PFSK-1 (cell line): ENCODE measurements around the gene DPF3.

Experiments
- FOXP2 ChIP-seq: optimal IDR thresholded peaks from 2 replicates; pipeline ENCODE3; 2011; ENCODE audit warnings: borderline replicate concordance, control low read depth, inconsistent platforms; ENCODE audit not compliant: insufficient read depth; ENCODE audit errors: extremely low read length, extremely low read depth
- POLR2AphosphoS5 ChIP-seq: IDR thresholded peaks from 2 replicates; pipeline ENCODE4 v1.6.1; 2012; ENCODE audit warnings: low read depth, mild to moderate bottlenecking, control low read depth, low read length, moderate library complexity
- SIN3A ChIP-seq: IDR thresholded peaks from 2 replicates; pipeline ENCODE4 v1.6.1; 2012; ENCODE audit warnings: mild to moderate bottlenecking, low read length, moderate library complexity, borderline replicate concordance; ENCODE audit not compliant: insufficient read depth
- TAF1 ChIP-seq: IDR thresholded peaks from 2 replicates; pipeline ENCODE4 v1.6.1; 2012; ENCODE audit warnings: low read length, control low read depth, borderline replicate concordance; ENCODE audit not compliant: insufficient read depth
- TF ChIP-seq, protein P1 (sequence below), 2 experiments: IDR thresholded peaks; 2 replicates each; pipeline versions ENCODE4 v1.6.1 to v1.8.0; 2011 to 2012; ENCODE audit warnings: low read depth in 2 of 2, low read length in 2 of 2, control low read depth in 1 of 2, inconsistent platforms in 1 of 2, mild to moderate bottlenecking in 1 of 2, moderate library complexity in 1 of 2; ENCODE audit not compliant: insufficient read depth in 1 of 2

Gene DPF3

DNA sequence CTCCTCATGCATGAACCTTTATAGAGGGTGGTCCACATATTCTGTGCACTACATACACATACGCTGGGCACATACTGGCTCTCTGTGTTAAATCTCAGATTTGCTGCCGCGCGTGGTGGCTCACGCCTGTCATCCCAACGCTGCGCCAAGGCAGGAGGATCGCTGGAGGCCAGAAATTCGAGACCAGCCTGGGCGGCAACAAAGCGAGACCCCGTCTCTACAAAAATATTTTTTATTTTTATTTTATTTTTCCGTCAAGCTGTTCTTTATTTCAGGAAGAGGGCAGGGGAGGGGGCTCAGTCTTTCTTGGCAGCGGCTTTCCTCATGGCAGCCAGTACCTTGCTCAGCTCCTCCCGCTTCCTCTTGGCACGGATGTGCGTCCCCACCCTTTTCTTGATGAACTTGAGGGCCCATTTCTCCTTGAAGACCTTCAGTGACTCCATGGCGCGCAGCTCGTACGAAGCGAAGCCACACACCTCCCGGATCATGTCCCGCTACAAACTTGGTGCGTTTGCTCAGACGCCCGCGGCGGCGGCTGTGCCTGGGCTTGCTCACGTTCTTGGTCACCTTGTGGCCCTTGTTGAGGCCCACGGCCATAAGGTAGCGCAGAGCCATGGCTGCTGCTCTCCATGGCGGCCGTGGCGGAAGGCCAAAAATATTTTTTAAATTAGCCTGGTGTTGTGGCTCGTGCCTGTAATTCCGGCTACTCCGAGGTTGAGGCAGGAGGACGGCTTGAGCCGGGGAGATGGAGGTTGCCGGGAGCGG lies 35.6 kb upstream of the DPF3 start:
- TF ChIP-seq FOXP2 (no peak), POLR2AphosphoS5 (no peak), SIN3A (no peak), TAF1 (no peak)
- TF ChIP-seq, protein P1, sequence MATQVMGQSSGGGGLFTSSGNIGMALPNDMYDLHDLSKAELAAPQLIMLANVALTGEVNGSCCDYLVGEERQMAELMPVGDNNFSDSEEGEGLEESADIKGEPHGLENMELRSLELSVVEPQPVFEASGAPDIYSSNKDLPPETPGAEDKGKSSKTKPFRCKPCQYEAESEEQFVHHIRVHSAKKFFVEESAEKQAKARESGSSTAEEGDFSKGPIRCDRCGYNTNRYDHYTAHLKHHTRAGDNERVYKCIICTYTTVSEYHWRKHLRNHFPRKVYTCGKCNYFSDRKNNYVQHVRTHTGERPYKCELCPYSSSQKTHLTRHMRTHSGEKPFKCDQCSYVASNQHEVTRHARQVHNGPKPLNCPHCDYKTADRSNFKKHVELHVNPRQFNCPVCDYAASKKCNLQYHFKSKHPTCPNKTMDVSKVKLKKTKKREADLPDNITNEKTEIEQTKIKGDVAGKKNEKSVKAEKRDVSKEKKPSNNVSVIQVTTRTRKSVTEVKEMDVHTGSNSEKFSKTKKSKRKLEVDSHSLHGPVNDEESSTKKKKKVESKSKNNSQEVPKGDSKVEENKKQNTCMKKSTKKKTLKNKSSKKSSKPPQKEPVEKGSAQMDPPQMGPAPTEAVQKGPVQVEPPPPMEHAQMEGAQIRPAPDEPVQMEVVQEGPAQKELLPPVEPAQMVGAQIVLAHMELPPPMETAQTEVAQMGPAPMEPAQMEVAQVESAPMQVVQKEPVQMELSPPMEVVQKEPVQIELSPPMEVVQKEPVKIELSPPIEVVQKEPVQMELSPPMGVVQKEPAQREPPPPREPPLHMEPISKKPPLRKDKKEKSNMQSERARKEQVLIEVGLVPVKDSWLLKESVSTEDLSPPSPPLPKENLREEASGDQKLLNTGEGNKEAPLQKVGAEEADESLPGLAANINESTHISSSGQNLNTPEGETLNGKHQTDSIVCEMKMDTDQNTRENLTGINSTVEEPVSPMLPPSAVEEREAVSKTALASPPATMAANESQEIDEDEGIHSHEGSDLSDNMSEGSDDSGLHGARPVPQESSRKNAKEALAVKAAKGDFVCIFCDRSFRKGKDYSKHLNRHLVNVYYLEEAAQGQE (IDR thresholded peaks at IDR 0.05; ENCODE audit: insufficient read depth in 1 of 2, low read depth in 2 of 2, low read length in 2 of 2): no peak

GRCh38 chr14:72928872-72929271 lies 35.0 kb upstream of the DPF3 start:
- TF ChIP-seq SIN3A (no peak), FOXP2 (no peak), POLR2AphosphoS5 (no peak), TAF1 (no peak)
- TF ChIP-seq, protein P1 (IDR thresholded peaks at IDR 0.05; ENCODE audit: insufficient read depth in 1 of 2, low read depth in 2 of 2, low read length in 2 of 2): no peak

DNA sequence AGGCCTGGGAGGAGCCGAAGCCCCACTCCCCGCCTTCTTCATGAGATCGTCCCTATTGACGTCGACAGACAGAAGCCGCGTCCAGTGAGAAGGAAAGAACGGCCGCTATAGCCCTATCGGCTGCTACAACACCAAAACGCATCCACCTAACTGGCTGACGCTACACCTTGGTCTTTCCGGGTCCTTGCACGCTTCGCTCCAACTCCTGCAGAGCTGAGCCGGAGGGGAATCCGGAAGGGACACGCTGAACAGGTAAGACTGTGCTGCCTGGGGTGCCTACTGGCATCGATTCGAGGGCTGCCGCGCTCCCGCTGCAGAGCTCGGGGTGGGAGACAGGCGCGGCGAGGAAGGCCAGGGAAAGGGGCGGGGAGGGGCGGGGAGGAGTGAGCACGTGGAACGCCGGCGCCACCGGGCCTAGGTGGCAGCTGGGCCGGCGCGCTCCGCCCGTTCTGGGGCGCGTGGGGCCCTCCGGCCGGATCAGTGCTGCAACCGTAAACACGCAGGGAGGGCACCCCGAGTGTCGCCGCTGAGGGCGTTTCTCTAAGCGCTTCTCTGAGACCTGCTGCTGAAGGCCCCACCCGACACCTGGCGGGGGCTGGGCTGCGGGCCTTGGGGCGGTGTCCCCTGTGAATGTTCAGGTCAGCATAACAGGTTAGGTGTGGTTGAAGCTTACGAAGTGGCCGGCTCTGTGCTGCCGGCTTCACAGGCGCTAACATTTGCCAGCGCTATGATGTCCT lies 32.6 kb upstream of the DPF3 start, which contains the start of gene DCAF4:
Gene DCAF4, plus strand, starts transcription at position 173 of the 737 bp plus-strand sequence. CDS start 11,515 bp downstream, outside the sequence.
- peak; percentile 84; the same call in 1 of the 2 replicates for TF ChIP-seq SIN3A
- no peak for TF ChIP-seq POLR2AphosphoS5
- no peak for TF ChIP-seq TAF1
- TF ChIP-seq, protein P1 (IDR thresholded peaks at IDR 0.05; ENCODE audit: insufficient read depth in 1 of 2, low read depth in 2 of 2, low read length in 2 of 2): no peak

DNA sequence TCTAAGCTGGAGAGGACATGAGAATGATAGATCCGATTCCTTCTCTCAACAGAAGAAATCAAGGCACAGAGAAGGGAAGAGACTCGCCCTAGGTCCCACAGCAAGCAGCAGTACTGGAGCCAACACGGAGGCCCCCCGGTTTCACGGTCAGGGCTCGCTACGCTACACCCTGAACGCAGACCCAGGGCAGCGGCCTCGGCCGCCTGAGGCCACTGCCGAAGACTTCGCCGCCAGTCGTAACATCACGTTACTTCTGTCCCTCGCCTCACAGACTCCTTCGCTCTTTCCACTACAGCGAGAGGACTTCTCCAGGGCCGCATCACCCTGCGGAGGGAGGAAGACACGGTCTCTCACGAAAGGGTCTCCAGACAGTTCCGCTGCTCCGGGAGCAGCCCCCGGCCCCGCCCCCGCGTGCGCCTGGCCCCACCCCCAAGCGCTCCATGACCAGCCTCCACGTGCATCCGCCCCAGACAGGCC lies 32.0 kb upstream of the DPF3 start:
- TF ChIP-seq POLR2AphosphoS5 (no peak), SIN3A (no peak), TAF1 (no peak)
- TF ChIP-seq, protein P1 (IDR thresholded peaks at IDR 0.05; ENCODE audit: insufficient read depth in 1 of 2, low read depth in 2 of 2, low read length in 2 of 2): no peak
